ENCODE results near the gene MTIF2. TPM values are rescaled to one million over a fixed set of nuclear protein-coding genes. Genes with fewer than 3 reads are reported as not detected.
A peak's percentile ranks its signal among the peaks of the same experiment; 100 is the strongest.
"Not testable (repeated sequence)": the region's sequence is repeated elsewhere in the genome, so short reads cannot be mapped to it uniquely, and the experiment has no call there.

Gene MTIF2
- total and polyA plus RNA-seq, 2 donors (not counting 1 experiment from before 2014, with no cell fraction given), result 22.8 to 54.0 TPM

DNA sequence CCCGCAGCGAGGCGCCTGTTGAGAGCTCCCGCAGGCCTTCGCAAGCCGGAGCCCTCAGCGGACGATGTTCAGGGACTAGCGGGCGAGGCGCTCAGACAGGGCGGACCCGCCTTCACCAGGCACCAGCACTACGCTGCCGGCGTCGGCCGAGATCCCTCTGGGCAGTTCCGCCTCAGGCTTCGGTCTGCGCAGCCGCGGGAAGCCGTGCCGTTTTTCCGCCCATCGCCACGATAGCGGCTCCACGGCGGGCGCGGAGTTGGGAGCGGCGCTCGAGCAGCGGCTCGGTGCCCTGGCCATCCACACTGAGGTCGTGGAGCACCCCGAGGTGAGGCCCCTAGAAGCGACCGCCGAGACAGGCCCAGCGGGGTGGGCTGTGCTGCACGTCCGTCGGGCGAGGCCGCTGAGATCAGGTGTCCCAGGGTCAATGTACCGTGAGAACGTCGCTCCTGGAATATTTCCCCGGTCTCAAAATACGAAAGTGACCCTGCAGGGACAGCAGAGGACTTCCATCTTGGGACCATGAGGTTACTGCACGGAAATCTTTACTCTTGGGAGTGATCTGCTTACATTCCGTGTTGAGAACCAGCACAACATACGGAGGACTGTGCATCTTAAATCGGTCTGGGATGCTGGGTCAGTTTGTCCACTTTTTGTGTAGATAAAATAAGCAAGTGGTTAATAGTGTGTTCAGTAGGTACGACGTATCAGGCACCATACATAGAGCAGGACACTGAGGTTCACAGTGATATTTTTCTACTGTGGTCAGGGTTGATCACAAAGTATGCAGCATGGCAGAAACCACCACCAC lies 13.3 kb upstream of the MTIF2 start:
- no peak for TF ChIP-seq EZH2 (IDR thresholded peaks at IDR 0.05; ENCODE audit: low read length, missing control alignments)
- TF ChIP-seq, protein P1, sequence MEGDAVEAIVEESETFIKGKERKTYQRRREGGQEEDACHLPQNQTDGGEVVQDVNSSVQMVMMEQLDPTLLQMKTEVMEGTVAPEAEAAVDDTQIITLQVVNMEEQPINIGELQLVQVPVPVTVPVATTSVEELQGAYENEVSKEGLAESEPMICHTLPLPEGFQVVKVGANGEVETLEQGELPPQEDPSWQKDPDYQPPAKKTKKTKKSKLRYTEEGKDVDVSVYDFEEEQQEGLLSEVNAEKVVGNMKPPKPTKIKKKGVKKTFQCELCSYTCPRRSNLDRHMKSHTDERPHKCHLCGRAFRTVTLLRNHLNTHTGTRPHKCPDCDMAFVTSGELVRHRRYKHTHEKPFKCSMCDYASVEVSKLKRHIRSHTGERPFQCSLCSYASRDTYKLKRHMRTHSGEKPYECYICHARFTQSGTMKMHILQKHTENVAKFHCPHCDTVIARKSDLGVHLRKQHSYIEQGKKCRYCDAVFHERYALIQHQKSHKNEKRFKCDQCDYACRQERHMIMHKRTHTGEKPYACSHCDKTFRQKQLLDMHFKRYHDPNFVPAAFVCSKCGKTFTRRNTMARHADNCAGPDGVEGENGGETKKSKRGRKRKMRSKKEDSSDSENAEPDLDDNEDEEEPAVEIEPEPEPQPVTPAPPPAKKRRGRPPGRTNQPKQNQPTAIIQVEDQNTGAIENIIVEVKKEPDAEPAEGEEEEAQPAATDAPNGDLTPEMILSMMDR (conservative IDR thresholded peaks at IDR 0.05 in 1 of 2, IDR thresholded peaks at IDR 0.05 in 1 of 2; ENCODE audit: low read depth in 1 of 2, low read length in 2 of 2), result no peak
- no peaks in the 10 kb centered on the region for H3K79me2 ChIP-seq (ENCODE audit: control insufficient read depth, insufficient read depth, low read length)
- H3K9me3 ChIP-seq (ENCODE audit: control insufficient read depth, insufficient read depth, low read depth, low read length), result no peaks in the 10 kb centered on the region
- H4K20me1 ChIP-seq (ENCODE audit: control insufficient read depth, extremely low read depth, insufficient read depth, low read length), result no peaks in the 10 kb centered on the region
- peak overlapping the region; percentile 47 to 80 (median 67) for H3K4me3 ChIP-seq (replicated peaks in 1 of 4; ENCODE audit: control extremely low read depth in 1 of 4, insufficient read depth in 1 of 4, low read depth in 3 of 4, low read length in 4 of 4)
- H3K27ac ChIP-seq (ENCODE audit: insufficient read depth, low read length), result peak overlapping the region; percentile 61
- peak overlapping the region; percentile 71 for H2AFZ ChIP-seq (ENCODE audit: low read length)
- no peaks in the 10 kb centered on the region for H3K27me3 ChIP-seq (ENCODE audit: control insufficient read depth, insufficient read depth, low read length)
- no peaks in the 10 kb centered on the region for H3K36me3 ChIP-seq (ENCODE audit: control insufficient read depth, insufficient read depth, low read length)
- peak overlapping the region; percentile 74 for H3K4me2 ChIP-seq (ENCODE audit: extremely low read depth, insufficient read depth, low read length)
- no peaks in the 10 kb centered on the region for H3K4me1 ChIP-seq (ENCODE audit: control insufficient read depth, extremely low read depth, insufficient read depth, low read length)
- peak overlapping the region; percentile 73 for H3K9ac ChIP-seq (ENCODE audit: insufficient read depth, low read length)
- DNase-seq (ENCODE audit: low read depth in 2 of 2), result peak; percentile 82 to 86

DNA sequence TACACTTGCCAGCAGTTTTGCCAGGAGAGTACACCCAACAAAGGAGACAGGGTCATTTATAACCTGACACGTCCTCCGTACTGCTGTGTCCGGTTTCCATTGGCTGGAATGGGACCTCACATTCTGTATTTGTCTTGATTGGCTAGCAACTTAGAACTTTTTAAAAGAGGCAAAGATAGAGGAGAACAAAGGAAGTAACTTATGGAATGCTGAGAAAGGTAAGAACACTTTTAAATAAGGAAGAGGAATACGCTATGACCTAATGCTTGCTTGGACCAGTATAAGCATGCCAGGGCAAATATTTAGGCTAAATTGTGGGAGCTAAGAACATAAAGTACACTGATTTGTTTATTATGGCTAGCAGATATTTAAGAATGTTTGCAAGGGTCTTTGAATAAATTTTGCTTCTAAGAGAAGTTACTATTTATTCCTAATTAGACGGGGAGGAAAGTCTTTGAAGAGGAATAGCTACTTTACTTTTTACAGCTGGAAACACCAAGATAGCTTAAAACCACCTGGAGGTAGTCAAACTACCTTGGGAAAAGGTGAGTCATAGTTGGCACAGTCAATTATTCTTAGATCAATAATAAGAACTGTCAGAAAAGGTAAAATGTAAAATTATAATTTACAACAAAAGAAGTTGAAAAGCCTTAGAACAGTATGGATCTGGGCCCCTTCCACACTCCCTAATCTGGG lies 12.0 kb upstream of the MTIF2 start:
- H3K9me3 ChIP-seq (ENCODE audit: control insufficient read depth, insufficient read depth, low read depth, low read length); H3K36me3 ChIP-seq (ENCODE audit: control insufficient read depth, insufficient read depth, low read length); H3K27ac ChIP-seq (ENCODE audit: insufficient read depth, low read length); H3K4me3 ChIP-seq (replicated peaks in 1 of 4; ENCODE audit: control extremely low read depth in 1 of 4, insufficient read depth in 1 of 4, low read depth in 3 of 4, low read length in 4 of 4); H3K79me2 ChIP-seq (ENCODE audit: control insufficient read depth, insufficient read depth, low read length); H3K4me1 ChIP-seq (ENCODE audit: control insufficient read depth, extremely low read depth, insufficient read depth, low read length); H3K4me2 ChIP-seq (ENCODE audit: extremely low read depth, insufficient read depth, low read length); DNase-seq (ENCODE audit: low read depth in 2 of 2); H2AFZ ChIP-seq (ENCODE audit: low read length); H3K27me3 ChIP-seq (ENCODE audit: control insufficient read depth, insufficient read depth, low read length); H3K9ac ChIP-seq (ENCODE audit: insufficient read depth, low read length); H4K20me1 ChIP-seq (ENCODE audit: control insufficient read depth, extremely low read depth, insufficient read depth, low read length): not testable (repeated sequence)

DNA sequence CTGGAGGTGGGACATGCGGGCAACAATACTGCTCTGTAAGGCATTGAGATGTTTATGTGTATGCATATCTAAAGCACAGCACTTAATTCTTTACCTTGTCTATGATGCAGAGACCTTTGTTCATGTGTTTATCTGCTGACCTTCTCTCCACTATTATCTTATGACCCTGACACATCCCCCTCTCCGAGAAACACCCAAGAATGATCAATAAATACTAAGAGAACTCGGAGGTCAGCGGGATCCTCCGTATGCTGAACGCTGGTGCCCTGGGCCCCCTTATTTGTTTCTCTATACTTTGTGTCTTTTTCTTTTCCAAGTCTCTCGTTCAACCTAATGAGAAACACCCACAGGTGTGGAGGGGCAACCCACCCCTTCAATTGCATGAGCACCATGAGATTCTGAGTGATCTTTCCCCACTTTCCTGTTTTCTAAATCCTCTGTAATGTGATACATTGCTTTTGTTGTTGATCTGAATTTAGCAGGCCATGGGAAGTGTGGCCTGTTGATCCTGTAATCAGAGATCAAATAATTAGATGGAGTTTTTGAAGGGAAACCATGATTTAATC lies 10.9 kb upstream of the MTIF2 start:
- H3K4me2 ChIP-seq (ENCODE audit: extremely low read depth, insufficient read depth, low read length); H2AFZ ChIP-seq (ENCODE audit: low read length); H3K9ac ChIP-seq (ENCODE audit: insufficient read depth, low read length); H3K27ac ChIP-seq (ENCODE audit: insufficient read depth, low read length); H4K20me1 ChIP-seq (ENCODE audit: control insufficient read depth, extremely low read depth, insufficient read depth, low read length); H3K9me3 ChIP-seq (ENCODE audit: control insufficient read depth, insufficient read depth, low read depth, low read length); H3K79me2 ChIP-seq (ENCODE audit: control insufficient read depth, insufficient read depth, low read length); H3K4me1 ChIP-seq (ENCODE audit: control insufficient read depth, extremely low read depth, insufficient read depth, low read length); H3K4me3 ChIP-seq (replicated peaks in 1 of 4; ENCODE audit: control extremely low read depth in 1 of 4, insufficient read depth in 1 of 4, low read depth in 3 of 4, low read length in 4 of 4); H3K27me3 ChIP-seq (ENCODE audit: control insufficient read depth, insufficient read depth, low read length); DNase-seq (ENCODE audit: low read depth in 2 of 2); H3K36me3 ChIP-seq (ENCODE audit: control insufficient read depth, insufficient read depth, low read length): not testable (repeated sequence)

DNA sequence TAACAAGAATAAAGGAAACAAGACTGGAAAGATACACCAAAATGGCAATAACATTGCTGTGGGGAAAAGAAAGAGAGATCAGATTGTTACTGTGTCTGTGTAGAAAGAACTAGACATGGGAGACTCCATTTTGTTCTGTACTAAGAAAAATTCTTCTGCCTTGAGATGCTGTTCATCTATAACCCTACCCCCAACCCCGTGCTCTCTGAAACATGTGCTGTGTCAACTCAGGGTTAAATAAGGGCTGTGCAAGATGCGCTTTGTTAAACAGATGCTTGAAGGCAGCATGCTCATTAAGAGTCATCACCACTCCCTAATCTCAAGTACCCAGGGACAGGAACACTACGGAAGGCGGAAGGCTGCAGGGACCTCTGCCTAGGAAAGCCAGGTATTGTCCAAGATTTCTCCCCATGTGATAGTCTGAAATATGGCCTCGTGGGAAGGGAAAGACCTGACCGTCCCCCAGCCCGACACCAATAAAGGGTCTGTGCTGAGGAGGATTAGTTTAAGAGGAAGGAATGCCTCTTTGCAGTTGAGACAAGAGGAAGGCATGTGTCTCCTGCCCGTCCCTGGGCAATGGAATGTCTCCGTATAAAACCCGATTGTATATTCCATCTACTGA lies 10.3 kb upstream of the MTIF2 start:
- not testable (repeated sequence) for H3K9ac ChIP-seq (ENCODE audit: insufficient read depth, low read length)

More for the DNA sequence above, 10.3 kb upstream of the MTIF2 start:
- not testable (repeated sequence) for DNase-seq (ENCODE audit: low read depth in 2 of 2); H3K9me3 ChIP-seq (ENCODE audit: control insufficient read depth, insufficient read depth, low read depth, low read length); H3K4me2 ChIP-seq (ENCODE audit: extremely low read depth, insufficient read depth, low read length); H3K36me3 ChIP-seq (ENCODE audit: control insufficient read depth, insufficient read depth, low read length); H3K27me3 ChIP-seq (ENCODE audit: control insufficient read depth, insufficient read depth, low read length); H4K20me1 ChIP-seq (ENCODE audit: control insufficient read depth, extremely low read depth, insufficient read depth, low read length); H3K4me3 ChIP-seq (replicated peaks in 1 of 4; ENCODE audit: control extremely low read depth in 1 of 4, insufficient read depth in 1 of 4, low read depth in 3 of 4, low read length in 4 of 4); H3K79me2 ChIP-seq (ENCODE audit: control insufficient read depth, insufficient read depth, low read length); H2AFZ ChIP-seq (ENCODE audit: low read length); H3K27ac ChIP-seq (ENCODE audit: insufficient read depth, low read length); H3K4me1 ChIP-seq (ENCODE audit: control insufficient read depth, extremely low read depth, insufficient read depth, low read length)

Data from fibroblast of lung (primary cell).